Inflammatory macrophage treated with lipopolysaccharide for 4 hours (primary cell): ENCODE data around the gene IRX5.
A peak's percentile ranks its signal among the peaks of the same experiment; 100 is the strongest.

Experiments used
- DNase-seq: peaks from one replicate; pipeline ENCODE4 v3.0.0-alpha.2; 2020

IRX5 gene

DNA sequence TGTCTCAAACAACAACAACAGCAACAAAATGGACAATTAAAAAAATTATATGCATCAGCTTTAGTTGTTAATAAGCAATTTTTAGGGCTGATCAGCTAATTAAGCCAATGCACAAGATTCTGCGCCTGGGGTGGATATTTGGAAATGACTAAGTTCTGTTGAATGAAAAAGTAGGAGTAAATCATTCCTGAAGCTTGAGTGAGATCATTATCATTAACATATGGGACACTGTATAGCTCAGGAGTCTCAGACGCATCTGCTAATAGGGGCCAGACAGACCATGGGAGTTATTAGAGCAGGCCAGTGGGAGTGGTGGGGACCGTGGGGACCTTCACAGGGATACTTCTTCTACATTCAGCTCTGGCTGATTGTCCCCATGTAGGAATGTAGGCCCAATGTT lies 22.8 kb downstream of the IRX5 start:
- no peak for DNase-seq

DNA sequence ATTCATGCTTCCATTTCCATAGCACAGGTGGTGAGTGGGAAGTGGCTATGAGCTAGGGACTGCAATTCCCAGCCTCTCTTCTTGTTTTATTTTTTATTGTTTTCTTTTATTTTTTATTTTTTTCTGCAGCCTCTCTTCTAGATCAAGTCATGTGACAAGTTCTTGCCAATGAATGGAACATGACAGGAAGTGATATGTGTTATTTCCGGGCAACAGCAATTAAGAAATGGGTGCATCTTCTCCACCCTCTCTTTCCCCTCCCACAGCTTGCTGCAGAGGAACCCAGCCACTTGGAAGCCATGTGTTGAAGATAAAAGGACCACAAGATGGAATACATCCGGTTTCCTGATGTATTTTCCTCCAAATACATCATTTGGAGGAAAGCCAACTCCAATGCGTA lies 23.6 kb downstream of the IRX5 start:
- no peak for DNase-seq

- DNase-seq, result no peak
These were observed 25.1 kb downstream of the IRX5 start for GRCh38 chr16:54955757-54956156.

- peak; percentile 40 for DNase-seq
These were observed 26.9 kb downstream of the IRX5 start for GRCh38 chr16:54957403-54958166.

DNA sequence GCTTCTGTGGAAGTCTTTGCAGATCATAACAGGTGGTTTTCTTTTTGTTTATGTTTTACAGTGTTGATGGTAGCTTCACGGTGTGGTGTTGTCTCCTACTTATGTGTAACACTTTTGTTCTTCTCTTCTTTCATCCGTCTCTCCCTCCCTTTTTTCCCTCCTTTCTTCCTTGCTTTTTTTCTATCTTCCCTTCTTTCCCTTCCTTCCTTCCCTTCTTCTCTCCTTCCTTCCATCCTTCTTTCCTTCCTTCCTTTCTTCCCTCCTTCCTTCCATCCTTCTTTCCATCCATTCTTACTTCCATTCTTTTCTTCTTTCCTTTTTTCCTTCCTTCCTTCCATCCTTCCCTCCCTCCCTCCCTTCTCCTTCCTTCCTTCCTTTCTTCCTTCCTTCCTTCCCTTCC lies 31.4 kb downstream of the IRX5 start:
- no peak for DNase-seq

DNA sequence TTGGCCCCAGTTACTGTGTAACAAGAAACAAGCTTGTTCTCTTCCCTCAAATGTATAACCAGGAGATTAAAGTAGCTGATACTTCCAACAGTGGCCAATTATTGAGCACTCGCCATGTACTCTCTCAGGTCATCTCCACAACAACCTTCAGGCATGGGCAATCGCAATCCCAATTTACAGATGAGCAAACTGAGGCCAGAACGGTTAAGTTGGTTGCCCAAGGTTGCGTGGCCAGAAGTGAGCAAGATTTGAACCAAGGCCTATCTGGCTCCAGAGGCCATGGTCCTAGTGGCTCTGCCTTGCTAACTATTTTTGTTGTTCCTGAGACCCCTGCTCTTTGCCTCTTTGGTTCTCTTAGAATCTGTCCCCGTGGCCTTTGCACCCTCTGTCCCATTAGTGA lies 33.6 kb downstream of the IRX5 start:
- no peak for DNase-seq

- DNase-seq, result no peak
These were observed 34.8 kb downstream of the IRX5 start for GRCh38 chr16:54965464-54965863.

DNA sequence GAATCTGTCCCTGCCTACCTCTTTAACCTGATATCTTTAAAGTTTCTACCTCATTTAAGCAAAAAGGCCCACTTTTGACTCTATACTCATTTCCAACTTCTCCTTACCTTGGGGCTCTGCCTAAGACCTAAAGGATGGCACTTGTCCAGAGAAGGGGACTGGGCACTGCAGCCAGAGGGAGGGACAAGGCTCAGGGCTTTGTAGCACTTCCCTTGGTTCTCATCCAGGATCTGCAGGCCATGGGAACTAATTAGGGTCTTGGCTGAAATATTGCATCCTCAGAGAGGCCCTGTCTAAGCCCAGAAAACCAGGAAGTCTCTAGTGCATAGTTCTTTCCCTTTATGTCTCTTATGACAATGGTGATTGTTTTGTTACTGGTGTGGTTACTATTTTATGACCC lies 37.3 kb downstream of the IRX5 start:
- no peak for DNase-seq

DNA sequence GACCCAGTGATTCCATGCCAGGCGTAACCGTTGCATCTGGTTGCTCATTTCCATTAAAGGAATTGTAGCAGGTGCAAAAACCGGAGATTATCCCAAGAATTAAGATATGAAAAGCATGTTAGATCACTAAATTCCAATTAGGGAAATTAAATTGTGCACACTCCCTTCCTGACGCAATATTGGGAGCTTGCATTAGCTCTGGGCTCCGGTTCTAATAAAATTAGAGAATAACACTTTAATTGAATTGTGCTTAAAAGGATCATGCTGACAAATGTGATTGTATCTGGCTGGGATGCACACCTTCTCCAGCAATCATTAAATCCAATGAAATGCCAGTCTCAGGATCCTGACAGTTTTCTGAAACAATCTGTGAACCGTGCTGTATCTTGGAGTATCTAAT lies 38.1 kb downstream of the IRX5 start:
- DNase-seq, result no peak

GRCh38 chr16:54970016-54970415 lies 39.4 kb downstream of the IRX5 start:
- DNase-seq, result no peak

GRCh38 chr16:54974367-54974766 lies 43.7 kb downstream of the IRX5 start:
- no peak for DNase-seq

DNA sequence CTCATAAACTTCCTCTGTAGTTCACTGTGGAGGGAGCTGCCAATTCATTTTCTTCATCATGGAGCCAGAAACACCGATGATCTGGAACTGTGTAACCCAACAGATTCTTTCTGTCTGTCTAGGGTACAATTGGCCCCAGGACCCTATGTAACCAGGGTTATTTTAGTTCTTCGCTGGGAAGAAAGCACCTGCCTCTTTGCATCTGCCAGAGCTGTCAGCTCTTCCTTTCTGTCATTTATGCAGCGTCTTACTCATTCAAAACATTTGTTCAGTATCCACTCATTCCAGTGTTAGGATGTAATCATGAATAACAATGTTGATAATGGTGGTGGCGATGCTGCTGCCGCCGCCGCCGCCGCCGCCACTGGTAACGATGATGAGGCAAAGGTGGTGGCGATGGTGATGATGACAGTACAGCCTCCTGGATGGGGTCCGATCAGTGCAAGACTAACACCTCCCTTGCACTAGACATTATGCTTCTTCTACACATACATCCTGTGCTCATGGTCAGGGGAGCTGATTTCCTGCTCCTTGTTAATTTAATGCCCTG lies 46.1 kb downstream of the IRX5 start:
- DNase-seq, result no peak

DNA sequence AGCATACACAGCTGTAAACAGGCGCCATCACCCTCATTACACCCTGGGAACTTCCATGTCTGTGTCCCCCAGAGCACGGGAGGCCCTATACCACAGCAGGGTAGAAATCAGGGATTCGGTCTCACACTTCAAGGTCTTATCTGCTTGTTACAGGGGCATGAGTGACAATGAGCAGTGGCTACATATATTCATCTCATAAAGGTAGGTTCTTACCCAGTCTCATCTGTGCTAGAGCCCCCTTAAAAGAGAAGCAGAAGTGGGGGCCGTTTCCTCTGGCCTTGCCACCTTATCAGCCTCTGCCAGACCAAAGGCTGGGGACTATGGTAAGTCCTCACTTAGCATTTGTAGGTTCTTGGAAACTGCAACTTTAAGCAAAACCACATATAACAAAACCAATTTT lies 46.5 kb downstream of the IRX5 start:
- no peak for DNase-seq

- DNase-seq, result no peak
These were observed 50.2 kb downstream of the IRX5 start for GRCh38 chr16:54980821-54981220.
